ENCODE results near the gene SLC17A3.

SLC17A3 gene

GRCh38 chr6:25874118-25874517 is at the start of gene SLC17A3:
SLC17A3 (minus strand) TSS chr6:25874243; CDS start chr6:25868387, 5,856 bp downstream.
- in situ Hi-C loops (cut with MboI; ENCODE audit: low sequenced_read_pairs) = no loop called here

GRCh38 chr6:25922301-25922700 is 48.3 kb upstream of the SLC17A3 start:
- in situ Hi-C loops (cut with MboI; ENCODE audit: low sequenced_read_pairs) = no loop called here

GRCh38 chr6:25921525-25922203 is 47.6 kb upstream of the SLC17A3 start:
- in situ Hi-C loops (cut with MboI; ENCODE audit: low sequenced_read_pairs) = no loop called here

GRCh38 chr6:25919657-25920056 is 45.6 kb upstream of the SLC17A3 start:
- in situ Hi-C loops (cut with MboI; ENCODE audit: low sequenced_read_pairs) = no loop called here

- in situ Hi-C loops (cut with MboI; ENCODE audit: low sequenced_read_pairs) = no loop called here
Measured at GRCh38 chr6:25918083-25918683, 44.1 kb upstream of the SLC17A3 start.

- in situ Hi-C loops (cut with MboI; ENCODE audit: low sequenced_read_pairs) = no loop called here
Measured at GRCh38 chr6:25916789-25917490, 42.9 kb upstream of the SLC17A3 start.

- in situ Hi-C loops (cut with MboI; ENCODE audit: low sequenced_read_pairs) = no loop called here
Measured at GRCh38 chr6:25916330-25916729, 42.3 kb upstream of the SLC17A3 start.

GRCh38 chr6:25913741-25914140 is 39.7 kb upstream of the SLC17A3 start:
- in situ Hi-C loops (cut with MboI; ENCODE audit: low sequenced_read_pairs) = no loop called here

GRCh38 chr6:25911351-25911750 is 37.3 kb upstream of the SLC17A3 start:
- in situ Hi-C loops (cut with MboI; ENCODE audit: low sequenced_read_pairs) = no loop called here

- in situ Hi-C loops (cut with MboI; ENCODE audit: low sequenced_read_pairs) = no loop called here
Measured at GRCh38 chr6:25907475-25908014, 33.5 kb upstream of the SLC17A3 start.

GRCh38 chr6:25903467-25904099 is 29.5 kb upstream of the SLC17A3 start:
- in situ Hi-C loops (cut with MboI; ENCODE audit: low sequenced_read_pairs) = no loop called here

- in situ Hi-C loops (cut with MboI; ENCODE audit: low sequenced_read_pairs) = no loop called here
Measured at GRCh38 chr6:25902071-25902470, 28.0 kb upstream of the SLC17A3 start.

- in situ Hi-C loops (cut with MboI; ENCODE audit: low sequenced_read_pairs) = no loop called here
Measured at GRCh38 chr6:25900843-25901242, 26.8 kb upstream of the SLC17A3 start.

GRCh38 chr6:25899580-25900408 is 25.8 kb upstream of the SLC17A3 start:
- in situ Hi-C loops (cut with MboI; ENCODE audit: low sequenced_read_pairs) = no loop called here

GRCh38 chr6:25899123-25899522 is 25.1 kb upstream of the SLC17A3 start:
- in situ Hi-C loops (cut with MboI; ENCODE audit: low sequenced_read_pairs) = no loop called here

- in situ Hi-C loops (cut with MboI; ENCODE audit: low sequenced_read_pairs) = no loop called here
Measured at GRCh38 chr6:25898289-25898977, 24.4 kb upstream of the SLC17A3 start.

- in situ Hi-C loops (cut with MboI; ENCODE audit: low sequenced_read_pairs) = no loop called here
Measured at GRCh38 chr6:25896252-25896651, 22.2 kb upstream of the SLC17A3 start.

GRCh38 chr6:25895771-25896170 is 21.7 kb upstream of the SLC17A3 start:
- in situ Hi-C loops (cut with MboI; ENCODE audit: low sequenced_read_pairs) = no loop called here

- in situ Hi-C loops (cut with MboI; ENCODE audit: low sequenced_read_pairs) = no loop called here
Measured at GRCh38 chr6:25893778-25894177, 19.7 kb upstream of the SLC17A3 start.

- in situ Hi-C loops (cut with MboI; ENCODE audit: low sequenced_read_pairs) = no loop called here
Measured at GRCh38 chr6:25892877-25893276, 18.8 kb upstream of the SLC17A3 start.

Data from hTERT RPE-1 (cell line).